Measurements from ENCODE around the gene AMN1.
"Not testable (repeated sequence)": the region's sequence is repeated elsewhere in the genome, so short reads cannot be mapped to it uniquely, and the experiment has no call there.

The AMN1 gene

DNA sequence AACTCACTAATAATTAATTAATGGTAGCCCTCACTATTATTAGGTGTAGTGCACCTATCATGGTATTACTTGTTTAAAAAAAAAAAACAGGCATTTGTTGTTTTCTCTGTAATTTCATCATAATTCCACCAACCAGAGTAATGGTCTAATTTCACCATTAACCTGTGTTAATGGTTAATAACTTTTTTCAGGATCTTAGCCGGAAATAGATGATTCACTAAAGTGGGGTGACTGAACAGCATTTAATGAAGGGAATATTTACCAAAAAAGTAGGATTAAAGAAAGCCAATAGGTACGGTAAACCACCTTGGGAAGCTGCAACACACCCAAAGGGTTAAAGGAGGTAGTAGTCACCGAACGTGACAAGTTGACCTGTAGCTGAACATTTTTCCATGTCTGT lies 56.3 kb downstream of the AMN1 start:
- no peak for DNase-seq

DNA sequence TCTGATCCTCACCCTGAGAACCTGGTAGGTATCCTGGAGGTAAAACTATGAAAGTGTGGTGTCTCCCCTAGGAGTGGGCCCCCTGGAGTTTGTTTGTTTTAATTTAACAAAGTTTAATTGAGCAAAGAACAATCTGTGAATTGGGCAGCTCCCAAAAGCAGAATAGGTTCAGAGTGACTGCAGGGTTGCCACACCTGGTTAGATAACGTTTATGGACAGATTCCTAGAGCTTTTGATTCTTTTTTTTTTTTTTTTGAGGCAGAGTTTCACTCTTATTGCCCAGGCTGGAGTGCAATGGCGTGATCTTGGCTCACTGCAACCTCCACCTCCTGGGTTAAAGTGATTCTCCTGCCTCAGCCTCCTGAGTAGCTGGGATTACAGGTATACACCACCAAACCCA lies 59.2 kb downstream of the AMN1 start:
- DNase-seq, result not testable (repeated sequence)

DNA sequence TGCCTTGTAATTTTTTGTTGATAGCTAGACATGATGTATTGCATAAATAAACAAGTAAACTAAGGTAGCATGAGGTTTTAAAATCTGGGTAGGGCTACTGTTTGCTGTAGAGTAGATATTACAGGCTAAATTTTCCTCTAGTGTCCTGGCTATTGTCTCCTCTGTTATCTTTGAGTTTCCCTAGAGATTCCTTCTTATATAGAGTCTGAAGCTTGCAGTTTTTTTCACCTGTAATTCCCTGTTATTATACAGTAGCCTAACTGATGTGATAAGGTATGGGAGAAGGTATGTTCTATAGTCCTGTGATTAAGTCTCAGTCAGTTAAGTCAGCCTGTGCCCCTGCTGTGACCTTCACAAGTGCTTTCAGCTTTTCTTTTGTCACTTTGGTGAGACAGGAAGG lies 59.8 kb downstream of the AMN1 start:
- DNase-seq, result no peak

DNA sequence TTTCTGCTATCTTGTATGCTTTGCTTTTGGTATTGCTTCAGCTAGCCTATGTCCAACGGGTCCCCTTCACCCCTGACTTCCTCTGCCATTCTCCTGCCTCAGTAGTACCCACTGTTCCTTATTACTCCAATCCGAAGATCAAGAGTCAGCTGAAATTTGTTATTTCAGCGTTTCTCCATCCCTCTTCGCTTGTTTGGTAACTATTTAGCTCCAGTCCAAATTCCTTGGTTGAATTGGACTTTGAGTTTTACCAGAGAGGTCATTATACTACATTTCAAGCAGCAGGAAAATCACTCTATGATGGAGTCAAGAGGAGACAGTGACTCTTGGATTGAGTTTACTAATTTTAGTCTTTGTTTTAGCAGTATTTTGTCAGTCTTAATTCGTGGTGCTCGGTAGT lies 64.8 kb downstream of the AMN1 start:
- no peak for DNase-seq

DNA sequence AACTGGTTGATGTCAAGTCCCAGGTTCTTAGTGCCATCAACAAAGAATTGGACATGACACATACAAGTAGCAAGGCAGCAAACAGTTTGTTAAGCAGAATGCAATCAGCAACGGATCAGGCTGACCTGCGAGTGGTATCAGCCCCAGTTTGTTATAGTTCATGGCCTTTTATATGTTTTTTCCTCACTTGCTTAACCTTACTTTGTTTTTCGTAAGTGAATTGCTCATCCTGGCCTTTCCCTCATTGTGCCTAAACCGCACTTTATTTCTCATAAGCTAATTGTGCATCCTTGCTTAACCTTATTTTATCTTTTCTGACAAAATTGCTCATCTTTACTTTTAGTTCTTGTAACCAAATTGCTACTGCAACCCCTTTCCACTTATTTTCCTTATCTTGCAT lies 65.2 kb downstream of the AMN1 start:
- no peak for DNase-seq

DNA sequence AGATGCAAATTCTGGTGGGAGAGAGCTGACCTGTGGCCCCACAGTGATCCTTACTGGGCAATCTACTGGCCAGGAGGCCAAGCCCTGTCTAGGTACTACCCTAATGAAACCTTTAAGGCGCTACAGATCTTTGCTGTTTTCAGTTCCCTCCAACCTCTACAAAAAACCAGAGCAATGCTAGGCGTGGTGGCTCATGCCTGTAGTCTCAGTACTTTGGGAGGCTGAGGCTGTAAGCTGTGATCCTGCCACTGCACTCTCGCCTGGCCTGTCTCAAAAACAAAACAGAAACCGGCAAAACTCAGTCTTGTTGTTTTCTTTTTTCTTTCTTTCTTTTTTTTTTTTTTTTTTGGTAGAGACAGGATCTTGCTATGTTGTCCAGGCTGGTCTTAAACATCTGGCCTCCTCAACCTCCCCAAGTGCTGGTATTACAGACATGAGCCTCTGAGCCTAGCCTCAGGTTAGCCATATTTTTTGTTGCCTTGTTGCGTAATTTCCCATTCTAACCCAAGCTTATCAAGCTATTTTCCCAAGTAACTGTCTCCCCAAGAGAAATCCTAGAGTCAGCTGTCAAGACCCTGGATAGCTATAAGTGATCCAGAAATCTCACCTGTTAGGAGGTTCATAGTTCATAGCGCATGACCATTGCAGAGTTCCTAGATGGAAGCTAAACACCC lies 66.5 kb downstream of the AMN1 start:
- DNase-seq, result no peak

DNA sequence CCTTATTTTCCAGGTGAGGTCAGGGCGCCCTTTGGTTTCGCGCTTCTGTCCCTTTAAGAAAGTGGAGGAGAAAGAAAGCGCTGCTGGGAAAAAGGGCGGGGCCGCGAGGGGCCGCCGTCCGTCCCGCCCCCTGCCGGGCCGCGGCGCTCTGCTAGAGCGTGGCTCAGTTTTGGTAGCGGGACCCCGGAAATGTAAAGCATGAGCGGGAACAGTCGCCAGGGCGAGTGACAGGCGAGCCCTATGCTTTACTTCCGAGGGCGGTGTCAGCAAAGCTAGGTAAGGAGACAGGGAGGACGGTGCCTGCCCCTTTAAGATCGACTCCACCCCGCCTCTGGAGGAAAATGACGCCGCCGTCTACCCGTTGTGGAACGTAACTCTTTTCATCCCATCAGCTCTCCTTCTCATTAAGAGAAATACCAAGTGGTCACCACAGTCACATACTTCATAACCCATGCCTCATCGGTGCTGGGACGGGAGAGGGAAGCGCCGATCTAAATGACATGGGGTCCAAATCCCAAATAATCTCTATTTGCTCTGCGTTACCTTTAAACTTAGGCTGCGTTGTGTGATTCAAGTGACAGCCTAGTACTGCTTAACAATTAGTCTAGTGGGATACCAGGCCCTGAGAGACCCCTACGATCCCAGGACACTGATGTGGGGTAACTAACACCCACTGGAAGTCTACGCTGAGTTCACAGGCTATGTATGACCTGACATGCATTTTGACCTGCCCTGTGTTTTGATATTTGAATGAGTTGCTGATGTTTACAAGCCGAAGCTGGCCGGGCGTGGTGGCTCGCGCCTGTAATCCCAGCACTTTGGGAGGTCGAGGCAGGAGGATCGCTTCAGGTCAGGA lies 69.5 kb downstream of the AMN1 start, which contains the start of gene ETFBKMT:
ETFBKMT (plus strand) TSS at position 602 of the 856 bp plus-strand sequence. CDS start 2,266 bp downstream, outside the sequence.
- peak; percentile 94 to 97 for DNase-seq

DNA sequence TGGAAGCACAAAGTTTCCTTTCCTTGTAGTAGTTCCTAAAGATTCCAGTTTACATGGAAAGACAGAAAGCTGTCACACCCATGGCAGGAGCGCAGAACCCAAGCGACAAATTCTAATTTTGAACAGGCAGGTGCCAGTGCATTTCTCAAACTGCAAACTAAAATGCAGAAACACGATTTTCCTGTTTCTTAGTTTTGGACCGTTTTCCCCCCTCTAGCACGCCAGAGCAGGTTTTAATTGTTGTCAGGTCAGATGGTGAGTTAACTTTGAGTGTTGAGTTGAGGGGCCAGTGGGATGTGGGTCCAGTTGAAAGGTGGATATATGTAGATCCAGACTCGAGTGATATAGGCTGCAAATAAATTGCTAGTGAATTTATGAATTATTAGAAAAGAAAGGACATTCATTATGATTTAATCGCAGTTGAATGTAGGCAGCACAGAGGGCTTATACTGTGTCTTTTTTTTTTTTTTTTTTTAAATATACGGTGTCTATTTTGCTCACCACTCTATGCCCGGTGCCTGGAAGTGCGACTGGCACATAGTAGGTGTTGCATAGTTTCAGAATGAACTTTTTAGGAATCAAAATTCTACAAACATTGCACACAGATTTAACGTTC lies 70.2 kb downstream of the AMN1 start:
- DNase-seq, result no peak

DNA sequence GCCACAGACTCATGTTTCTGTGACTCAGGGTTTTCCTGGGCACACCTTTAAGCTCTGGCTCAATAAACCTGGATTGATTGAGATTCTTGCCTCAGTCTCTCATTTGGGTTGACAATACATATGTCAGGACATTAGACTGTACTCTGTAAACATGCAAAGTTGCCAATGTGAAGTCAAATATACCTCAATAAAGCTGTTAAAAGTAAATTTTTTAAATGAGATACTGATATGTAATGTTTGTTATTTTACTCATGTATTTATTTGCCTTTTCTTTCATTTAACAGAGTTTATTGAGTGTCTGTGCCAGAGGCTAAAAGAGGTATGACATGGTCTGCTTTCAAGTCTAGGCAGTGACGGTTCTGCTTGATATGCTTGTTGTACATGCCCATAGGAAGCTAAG lies 73.0 kb downstream of the AMN1 start:
- DNase-seq, result no peak

DNA sequence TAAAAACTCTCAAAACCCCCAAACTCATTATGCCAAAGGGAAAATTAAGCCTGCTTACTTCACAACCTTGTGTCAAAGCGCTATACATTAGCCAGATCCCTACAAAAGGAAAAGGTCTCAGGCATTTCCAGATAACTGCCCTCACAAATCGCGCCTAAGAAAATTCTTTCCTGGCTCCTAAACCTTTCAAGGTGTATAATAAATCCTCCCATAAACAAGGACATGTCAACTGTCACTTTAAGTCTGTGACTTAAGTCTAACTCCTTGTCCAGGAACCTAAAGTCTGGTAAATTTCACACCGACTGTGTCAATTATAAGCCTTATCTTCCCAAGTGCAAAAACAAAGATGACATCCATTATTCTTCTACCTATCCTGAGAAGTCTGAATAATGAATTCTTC lies 73.6 kb downstream of the AMN1 start:
- DNase-seq, result no peak

DNA sequence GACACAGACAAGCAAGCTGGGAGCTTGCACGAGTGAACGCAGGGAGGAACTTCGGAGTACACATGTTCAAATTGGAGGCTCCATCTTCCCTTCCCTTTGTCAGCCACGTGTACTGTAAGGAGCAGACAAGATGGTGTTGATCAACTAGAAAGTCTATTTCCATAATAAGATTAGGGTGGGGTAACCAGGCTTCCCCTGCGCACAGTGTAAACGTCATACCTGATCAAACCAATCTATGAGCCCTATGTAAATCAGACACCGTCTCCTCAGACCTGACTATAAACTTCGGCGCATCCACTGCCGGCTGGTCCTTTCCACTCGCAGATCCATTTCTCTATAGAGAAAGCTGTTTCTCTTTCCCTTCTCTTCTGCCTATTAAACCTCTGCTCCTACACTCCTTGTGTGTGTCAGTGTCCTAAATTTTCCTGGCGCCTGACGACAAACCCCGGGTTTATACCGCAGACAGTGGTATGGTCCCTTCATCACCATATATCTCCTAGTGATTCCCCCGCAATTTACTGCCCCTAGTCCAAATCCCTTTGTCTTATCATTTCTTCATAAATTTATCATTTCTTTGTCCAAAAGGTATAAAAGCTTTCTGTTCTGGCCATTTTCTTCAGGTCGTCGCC lies 76.8 kb downstream of the AMN1 start:
- DNase-seq, result no peak

DNA sequence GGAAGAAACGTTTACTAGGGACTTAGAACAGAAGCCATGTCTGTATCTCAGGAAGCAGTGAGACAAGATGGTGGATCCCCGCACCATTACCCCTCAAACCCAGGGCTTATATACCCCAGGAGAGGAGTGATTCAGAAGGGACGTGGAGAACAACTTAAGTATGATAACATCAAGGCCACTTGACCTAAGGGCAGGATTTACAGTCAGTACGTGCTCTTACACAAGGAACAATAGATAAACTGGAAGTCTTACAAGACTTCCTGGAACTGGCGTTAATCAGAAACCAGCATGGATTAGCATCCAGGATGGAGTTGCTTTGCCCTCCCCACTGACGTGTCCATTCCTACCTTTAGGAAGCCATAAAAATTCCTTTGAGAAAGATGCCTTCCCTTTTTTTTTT lies 77.9 kb downstream of the AMN1 start:
- no peak for DNase-seq

DNA sequence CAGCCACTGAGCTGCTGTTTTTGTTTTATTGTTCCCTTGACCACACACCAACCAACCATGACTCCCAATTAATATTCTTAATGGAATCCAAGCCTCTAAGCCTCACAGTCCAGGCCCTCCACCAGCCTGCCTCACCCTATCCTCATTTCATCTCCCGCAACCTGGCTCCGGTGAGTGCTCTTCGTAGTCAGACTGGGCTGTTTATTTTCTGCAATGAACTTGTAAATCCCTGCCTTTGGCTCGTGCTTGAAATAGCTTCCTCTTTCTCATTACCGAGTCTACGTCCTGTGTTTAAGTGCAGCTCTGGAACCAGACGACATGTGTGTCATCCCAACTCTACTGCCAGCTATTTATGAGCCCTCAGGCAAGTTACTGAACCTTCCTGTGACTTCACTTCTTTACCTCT lies 81.7 kb downstream of the AMN1 start:
- peak in 1 of 2 experiments; percentile 3 for DNase-seq

DNA sequence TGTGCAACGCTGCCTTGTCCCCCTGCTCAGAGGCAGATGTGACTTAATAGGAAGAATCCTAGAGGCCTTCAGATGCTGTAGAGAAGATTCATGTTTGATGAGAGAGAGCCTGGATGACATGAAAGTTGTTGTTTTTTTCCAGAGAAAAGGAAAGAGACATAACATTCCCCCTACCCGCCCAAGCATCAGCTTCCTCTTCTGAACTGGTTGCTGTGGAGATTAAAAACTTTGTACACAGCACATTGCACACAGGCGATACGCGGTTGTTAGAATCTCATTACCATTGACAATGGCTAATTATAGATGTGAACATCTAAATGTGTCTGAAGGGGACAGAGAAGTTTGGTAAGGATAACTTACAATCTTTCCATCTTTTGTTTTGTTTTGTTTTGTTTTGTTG lies 82.9 kb downstream of the AMN1 start:
- DNase-seq, result no peak

DNA sequence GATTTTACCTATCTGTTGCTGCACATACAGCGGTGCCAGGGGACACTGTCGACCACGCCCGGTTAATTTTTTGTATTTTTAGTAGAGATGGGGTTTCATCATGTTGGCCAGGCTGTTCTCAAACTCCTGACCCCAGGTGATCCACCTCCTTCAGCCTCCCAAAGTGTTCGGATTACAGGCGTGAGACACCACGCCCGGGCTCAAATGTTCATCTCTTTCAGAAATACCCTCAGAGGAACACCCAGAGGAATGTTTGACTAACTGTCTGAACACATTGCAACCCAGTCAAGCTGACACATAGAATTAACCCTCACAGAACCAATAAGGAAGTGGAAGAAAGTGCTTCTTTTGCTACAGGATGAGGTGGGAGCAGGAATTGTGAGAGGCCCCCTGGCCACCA lies 84.3 kb downstream of the AMN1 start:
- DNase-seq, result no peak

DNA sequence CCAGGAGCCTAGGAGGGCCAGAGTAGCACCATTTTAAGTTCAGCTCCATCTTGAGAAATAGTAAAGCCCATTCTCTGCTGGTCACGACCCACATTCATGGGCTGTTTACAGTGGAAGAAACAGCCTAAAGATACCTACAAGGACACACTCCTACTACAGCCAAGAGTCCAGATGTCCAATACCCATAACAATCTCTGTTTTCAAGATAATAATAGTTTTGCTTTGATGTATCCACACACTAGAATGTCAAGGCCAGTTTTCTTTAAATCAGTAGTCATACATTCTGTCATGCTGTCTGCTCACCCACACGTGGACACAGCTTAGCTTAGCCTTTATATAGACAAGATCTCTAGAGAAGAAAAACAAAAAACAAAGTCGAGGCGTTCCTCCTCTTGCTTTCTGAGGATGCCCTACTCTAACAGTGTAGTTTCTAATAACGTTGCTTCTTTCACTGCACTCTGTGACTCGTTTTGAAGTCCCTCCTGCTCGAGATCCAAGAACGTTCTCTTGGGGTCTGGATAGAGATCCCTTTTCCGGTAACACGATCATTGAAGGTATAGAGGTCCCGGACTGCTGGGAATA lies 87.2 kb downstream of the AMN1 start:
- no peak for DNase-seq

DNA sequence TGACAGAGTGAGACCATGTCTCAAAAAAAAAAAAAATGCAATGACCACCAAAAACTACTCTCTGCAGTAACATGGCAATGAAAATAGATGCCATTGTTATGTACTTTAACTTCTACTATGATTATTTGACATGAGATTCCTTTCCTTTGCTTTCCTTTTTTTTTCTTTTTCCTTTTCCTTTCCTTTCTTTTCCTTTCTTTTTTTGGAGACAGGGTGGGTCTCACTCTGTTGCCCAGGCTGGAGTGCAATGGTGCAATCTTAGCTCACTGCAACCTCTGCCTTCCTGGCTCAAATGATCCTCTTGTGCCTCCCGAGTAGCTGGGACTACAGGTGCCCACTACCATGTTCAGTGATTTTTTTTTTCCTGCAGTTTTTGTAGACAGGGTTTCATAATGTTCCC lies 94.2 kb downstream of the AMN1 start:
- DNase-seq, result no peak

DNA sequence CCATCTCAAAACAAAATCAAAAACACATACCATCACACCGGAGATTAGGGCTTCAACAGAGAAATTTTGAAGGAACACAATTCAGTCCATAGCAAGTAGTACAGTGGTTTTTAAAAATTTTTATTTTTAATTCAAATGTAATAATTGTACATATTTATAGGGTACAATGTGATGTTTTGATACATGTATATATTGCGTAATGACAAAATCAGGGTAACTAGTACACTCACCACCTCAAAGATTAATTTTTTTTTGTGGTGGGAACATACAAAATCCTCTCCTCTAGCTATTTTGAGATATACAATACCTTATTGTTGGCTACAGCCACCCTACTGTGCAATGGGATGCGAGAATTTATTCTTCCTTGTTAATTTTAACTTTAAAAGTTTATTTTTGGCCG lies 95.4 kb downstream of the AMN1 start:
- DNase-seq, result no peak

DNA sequence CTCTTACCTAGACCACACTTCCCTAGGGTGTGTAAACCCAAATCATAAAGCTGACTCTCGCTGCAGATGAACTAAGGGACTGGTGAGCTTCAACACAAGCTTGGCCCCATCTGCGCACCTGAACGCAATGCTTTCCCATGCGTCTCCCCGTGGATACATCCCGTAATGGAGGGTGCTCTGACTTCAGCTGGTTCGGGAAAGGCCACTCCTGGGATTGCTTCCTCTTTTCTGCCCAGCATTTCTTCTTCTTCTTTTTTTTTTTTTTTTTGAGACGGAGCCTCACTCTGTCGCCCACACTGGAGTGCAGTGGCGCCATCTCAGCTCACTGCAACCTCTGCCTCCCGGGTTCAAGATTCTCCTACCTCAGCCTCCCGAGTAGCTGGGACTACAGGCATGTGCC lies 97.0 kb downstream of the AMN1 start:
- DNase-seq, result no peak

DNA sequence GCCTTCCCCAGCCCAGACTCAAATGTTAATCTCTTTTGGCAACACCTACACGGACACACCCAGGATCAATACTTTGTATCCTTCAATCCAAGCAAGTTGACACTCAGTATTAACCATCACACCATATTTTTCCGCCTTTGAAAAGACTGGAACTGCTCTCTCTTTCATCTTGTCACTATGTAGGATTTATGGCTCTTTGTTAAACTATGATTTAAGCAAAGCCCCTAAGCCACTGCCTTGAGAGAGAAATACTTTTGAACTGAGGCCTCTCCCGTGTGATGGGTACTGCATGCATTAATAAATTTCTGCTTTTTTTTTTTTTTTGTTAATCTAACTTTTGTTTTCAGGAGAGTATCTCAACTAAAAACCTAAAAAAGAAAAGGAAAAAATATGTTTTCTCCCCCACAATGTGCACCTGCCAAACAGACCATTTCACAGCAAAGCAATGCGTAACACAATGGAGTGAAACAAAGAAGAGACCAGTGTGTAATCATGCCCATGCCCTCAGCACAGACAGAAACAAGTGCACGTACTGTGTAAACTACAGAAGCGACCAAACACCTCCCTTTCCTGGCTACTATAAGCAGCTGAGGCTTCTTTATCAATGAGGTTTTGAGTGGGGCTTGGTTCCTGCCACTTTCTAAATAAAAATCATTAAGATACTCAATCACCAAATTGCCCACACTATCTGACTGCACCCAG lies 97.6 kb downstream of the AMN1 start:
- DNase-seq, result no peak

DNA sequence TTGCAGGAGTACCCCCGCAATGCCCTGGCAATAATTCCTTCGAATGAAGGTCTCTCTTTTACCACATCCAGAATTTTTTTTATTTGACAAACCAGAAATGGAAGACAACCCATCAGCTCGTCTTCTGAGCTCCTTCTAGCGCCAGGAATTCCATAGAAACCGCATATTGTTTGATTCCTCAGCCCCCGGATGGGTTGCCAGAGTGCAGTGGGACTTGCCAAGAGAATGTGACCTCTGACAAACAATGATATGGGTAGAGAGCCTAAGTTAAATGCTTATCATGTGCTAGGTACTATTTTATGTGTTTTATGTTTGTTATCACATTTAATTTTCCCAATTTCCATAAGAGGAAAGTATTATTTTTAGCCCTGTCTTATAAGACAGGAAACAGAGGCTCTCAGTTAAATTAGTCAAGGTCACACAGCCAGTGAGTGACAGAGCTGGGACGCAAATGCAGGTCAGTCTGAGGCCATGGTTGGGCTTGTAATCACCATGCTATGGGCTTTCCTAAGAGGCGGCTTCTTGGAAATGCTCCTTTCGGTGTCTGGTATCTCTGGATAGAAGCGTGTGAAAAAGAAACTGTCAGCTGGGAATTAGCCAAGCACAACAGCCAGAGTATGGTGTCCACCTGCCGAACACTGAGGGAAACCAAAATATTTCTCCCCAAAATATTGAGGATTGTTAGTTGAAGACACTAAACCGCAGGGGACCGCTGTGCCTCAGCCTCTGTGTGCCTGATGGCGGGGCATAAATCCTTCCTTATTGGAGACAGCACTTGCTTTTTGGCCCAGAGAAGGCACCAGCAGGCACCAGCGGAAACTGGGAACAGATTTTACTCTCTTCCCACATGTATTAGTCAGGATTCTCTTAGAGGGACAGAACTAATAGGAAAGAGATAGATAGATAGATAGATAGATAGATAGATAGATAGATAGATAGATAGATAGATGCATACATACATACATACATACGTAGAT lies 98.8 kb downstream of the AMN1 start:
- no peak for DNase-seq
